Fibroblast of pulmonary artery (primary cell): Measurements from ENCODE around the gene FOXG1.
A peak's percentile ranks its signal among the peaks of the same experiment; 100 is the strongest.

Source experiments
- DNase-seq: peaks from one replicate; pipeline ENCODE4 v3.0.0-alpha.2; 2010; ENCODE audit warnings: low read depth
- H3K4me3 ChIP-seq: replicated peaks from 2 replicates; pipeline ENCODE4 v1.5.1; 2011; ENCODE audit warnings: low read depth, mild to moderate bottlenecking, control low read depth, low read length, moderate library complexity
- CTCF ChIP-seq: IDR thresholded peaks from 2 replicates; pipeline ENCODE4 v1.5.1; 2011; ENCODE audit warnings: mild to moderate bottlenecking, control low read depth, low read length, inconsistent platforms; ENCODE audit errors: missing control alignments

FOXG1 gene

GRCh38 chr14:28762303-28762954 is 4.2 kb upstream of the FOXG1 start:
- no peak overlapping the region for H3K4me3 ChIP-seq
- TF ChIP-seq CTCF = no peak
- DNase-seq = no peak

- TF ChIP-seq CTCF = no peak
- DNase-seq = no peak
- no peak overlapping the region for H3K4me3 ChIP-seq
These were observed 3.6 kb upstream of the FOXG1 start for GRCh38 chr14:28762955-28763326.

DNA sequence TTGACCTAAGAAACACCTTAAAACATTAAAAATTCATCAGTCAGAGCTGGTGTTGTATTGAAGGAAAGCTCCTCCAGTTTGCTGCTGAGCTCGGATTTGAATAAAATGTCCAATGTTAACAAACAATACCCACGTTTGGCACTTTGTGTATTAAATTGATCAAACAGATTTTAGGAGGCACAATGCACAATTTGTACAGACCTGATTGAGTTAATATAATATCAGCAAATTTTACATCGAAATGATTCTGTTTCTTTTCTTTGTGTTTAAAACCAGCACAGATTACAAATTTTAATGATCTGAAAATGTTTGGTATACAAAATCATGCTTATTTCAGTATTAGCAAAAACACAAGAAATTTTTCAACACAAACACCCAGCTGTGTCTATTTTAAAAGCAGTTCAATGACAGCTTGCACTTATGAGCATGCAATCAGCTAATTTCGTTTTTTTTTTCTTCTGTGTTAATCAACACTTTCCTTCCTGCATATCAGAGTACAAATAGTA is 2.8 kb upstream of the FOXG1 start:
- H3K4me3 ChIP-seq = no peak overlapping the region
- TF ChIP-seq CTCF = no peak
- no peak for DNase-seq

- no peak for TF ChIP-seq CTCF
- DNase-seq = no peak
- peak overlapping the region; percentile 41 for H3K4me3 ChIP-seq
These were observed 2.1 kb upstream of the FOXG1 start for GRCh38 chr14:28764257-28765160.

DNA sequence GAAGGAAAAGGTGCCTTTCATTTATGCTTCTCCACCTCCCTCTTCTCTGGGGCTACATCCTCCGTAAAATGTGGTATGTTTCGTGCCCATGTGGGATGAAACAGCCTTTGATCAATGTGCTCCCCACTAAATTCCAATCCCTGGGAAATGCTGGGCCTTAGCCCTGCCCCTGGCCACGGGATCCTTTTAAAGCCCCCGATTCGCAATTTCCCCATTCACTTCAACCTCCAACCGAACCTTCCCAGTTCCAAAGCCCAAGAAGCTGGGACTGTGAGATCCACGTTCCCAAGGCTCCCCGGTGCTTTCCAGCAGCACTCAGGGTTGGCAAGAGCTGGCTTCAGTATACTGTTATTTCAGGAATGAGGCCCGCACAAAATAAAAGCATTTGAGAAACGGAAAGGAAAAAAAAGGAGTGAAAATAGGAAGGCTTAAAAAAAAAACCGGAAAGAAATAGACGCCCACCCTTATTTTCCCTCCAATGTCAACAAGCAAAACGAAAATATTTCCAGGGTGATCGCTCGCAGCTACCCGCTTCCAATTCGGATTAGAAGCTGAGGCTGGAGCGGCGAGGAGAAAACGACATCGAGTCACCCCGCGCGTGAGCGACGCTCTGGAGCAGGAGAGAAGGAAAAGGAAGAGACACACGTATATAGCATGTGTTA is 1.3 kb upstream of the FOXG1 start:
- no peak for DNase-seq
- peak overlapping the region; percentile 41 for H3K4me3 ChIP-seq
- TF ChIP-seq CTCF = no peak

DNA sequence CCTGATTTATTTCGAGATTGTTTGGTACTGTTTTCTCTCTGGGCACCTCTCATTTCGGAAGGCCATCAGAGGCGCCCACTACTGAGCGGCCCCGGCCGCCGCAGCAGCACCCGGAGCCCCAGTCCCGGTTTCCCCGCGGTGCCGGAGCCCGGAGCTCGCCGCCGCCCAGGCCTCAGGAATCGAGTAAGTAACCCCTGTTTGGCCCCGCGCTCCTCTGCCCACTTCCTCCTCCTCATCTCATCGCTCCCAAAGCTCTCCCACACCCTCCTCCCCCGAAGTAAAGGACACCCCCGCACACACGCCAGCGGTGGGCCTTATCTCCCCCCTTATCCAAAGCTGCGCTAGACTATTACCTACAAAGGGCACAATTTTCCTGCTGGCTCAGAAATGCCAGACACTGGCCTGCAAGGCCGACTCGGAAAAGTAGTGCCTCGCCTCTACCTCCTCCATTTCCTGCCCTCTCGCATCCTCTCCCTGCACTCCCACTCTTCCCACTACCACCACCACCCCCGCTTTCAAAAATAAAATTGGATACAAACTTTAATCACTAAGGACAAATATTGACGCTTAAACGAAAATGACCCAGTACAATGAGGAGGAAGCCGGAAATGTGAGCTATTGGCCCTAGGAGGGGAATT is 637 bp upstream of the FOXG1 start:
- DNase-seq = no peak
- H3K4me3 ChIP-seq = peak overlapping the region; percentile 41
- TF ChIP-seq CTCF = no peak
